Measurements from ENCODE around the gene SAE1. TPM values are rescaled to one million over a fixed set of nuclear protein-coding genes. Genes with fewer than 3 reads are reported as not detected.
A peak's percentile ranks its signal among the peaks of the same experiment; 100 is the strongest.

SAE1 gene
- total and polyA plus RNA-seq, 2 of the 4 experiments (the other 2 are of a cell fraction), result 165 to 184 TPM

DNA sequence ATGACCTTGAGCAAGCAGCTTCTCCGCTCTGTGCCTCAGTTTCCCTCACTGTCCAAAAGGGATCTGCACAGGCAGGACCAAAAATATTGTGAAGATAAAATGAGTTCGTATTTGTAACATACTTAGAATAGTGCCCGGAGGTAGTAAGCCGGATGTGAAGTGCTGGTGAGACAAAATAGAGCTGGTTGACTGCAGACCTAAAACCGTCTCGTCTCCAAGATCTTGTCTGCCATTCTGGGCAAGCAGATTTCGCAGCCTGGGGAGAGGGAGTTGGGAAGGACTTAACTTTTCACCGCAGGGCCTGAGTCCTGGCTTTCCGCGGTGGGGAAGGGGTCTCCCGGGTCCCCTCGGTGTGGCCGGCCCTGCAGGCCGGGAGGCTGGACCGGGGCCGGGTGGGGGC, 108.5 kb downstream of the SAE1 start:
- Histone ChIP-seq H3K4ac (ENCODE audit: low read depth, low read length) (peak overlapping the region; percentile 22; the same call in 1 of the 2 replicates), H2BK20ac (ENCODE audit: low read depth, low read length) (no peak overlapping the region), H4K8ac (ENCODE audit: low read depth in 2 of 2, low read length in 2 of 2) (peak overlapping the region in 1 of 2 experiments; percentile 62; a peak in 2 of 4 replicates), H3K9me1 (ENCODE audit: insufficient read depth, low read length) (peaks cover 15% of the 10 kb centered on the region), H4K5ac (ENCODE audit: low read depth, low read length) (peak overlapping the region; percentile 55; the same call in 1 of the 2 replicates), H3K56ac (ENCODE audit: extremely low read depth, insufficient read depth, low read length) (no peak overlapping the region), H3K4me1 (ENCODE audit: control insufficient read depth, insufficient read depth, low read length) (peaks cover 26% of the 10 kb centered on the region), H3K23ac (ENCODE audit: low read depth, low read length) (0 out of 2 replicates have a peak overlapping the region, but pooled peaks have one; percentile 2), H4K91ac (ENCODE audit: insufficient read depth, low read depth, low read length) (peak overlapping the region; percentile 13; the same call in 1 of the 2 replicates), H3K27me3 (ENCODE audit: control insufficient read depth, insufficient read depth, low read length) (no peaks in the 10 kb centered on the region), H3K18ac (ENCODE audit: low read depth, low read length) (peak overlapping the region; percentile 38; the same call in 1 of the 2 replicates), H3K27ac (ENCODE audit: insufficient read depth, low read length) (no peak overlapping the region), H3K4me2 (ENCODE audit: low read depth, low read length) (peak overlapping the region; percentile 78), H3K4me3 (ENCODE audit: insufficient read depth, low read depth, low read length) (peak overlapping the region; percentile 37), H3K14ac (replicated peaks; ENCODE audit: low read depth, low read length) (peak overlapping the region; percentile 64; the same call in 1 of the 2 replicates), H4K20me1 (ENCODE audit: insufficient read depth, low read length) (peaks cover 10% of the 10 kb centered on the region; the same call in 1 of the 2 replicates), H2BK15ac (ENCODE audit: low read depth, low read length) (no peak overlapping the region), H3K9ac (ENCODE audit: low read depth, low read length) (peak overlapping the region; percentile 41; the same call in 1 of the 2 replicates), H2AK5ac (ENCODE audit: low read depth, low read length) (peak overlapping the region; percentile 23; the same call in 1 of the 2 replicates), H2BK120ac (ENCODE audit: low read depth, low read length) (no peak overlapping the region; the same call in 1 of the 2 replicates), H2AK9ac (replicated peaks; ENCODE audit: low read depth, low read length, poor library complexity) (peak overlapping the region; percentile 44), H2BK5ac (ENCODE audit: low read depth, low read length, poor library complexity, severe bottlenecking) (no peak overlapping the region), H3K36me3 (ENCODE audit: control insufficient read depth, insufficient read depth, low read length) (no peaks in the 10 kb centered on the region), H3K79me1 (ENCODE audit: low read depth in 1 of 2, low read length in 2 of 2) (peaks cover 3 to 24% of the 10 kb centered on the region in 2 experiments; a peak in 2 of 4 replicates), H3K9me3 (ENCODE audit: control insufficient read depth, insufficient read depth, low read length) (no peaks in the 10 kb centered on the region), H2AFZ (replicated peaks; ENCODE audit: low read length, poor library complexity) (peak overlapping the region; percentile 53)
- ChIA-PET POLR2A (ENCODE audit: unreplicated experiment) (interaction anchor here (0.6 kb wide), 1 partner anchor 29 kb away, joined by 3 read pairs; no protein-coding TSS in a partner anchor), CTCF (no interaction called here)
- in situ Hi-C loops (cut with MboI; ENCODE audit: low sequenced_read_pairs) (no loop called here), intact Hi-C loops (cut with micrococcal nuclease) (no loop called here), dilution Hi-C loops (cut with HindIII; ENCODE audit: low sequenced_read_pairs, unreplicated experiment) (no loop called here)
- ATAC-seq (ENCODE audit: low read depth) (no peak), DNase-seq (no peak)
- no TSS peak for BruUV-seq (replicated peaks)
- WGBS, 2 experiments (ENCODE audit: extremely low coverage in 2 of 2, insufficient read length in 1 of 2), result 34% methylated on average over 4 of the region's 16 CpGs; no CpG with 5 or more reads in 1 of the 2 experiments
- TF ChIP-seq, protein P1, sequence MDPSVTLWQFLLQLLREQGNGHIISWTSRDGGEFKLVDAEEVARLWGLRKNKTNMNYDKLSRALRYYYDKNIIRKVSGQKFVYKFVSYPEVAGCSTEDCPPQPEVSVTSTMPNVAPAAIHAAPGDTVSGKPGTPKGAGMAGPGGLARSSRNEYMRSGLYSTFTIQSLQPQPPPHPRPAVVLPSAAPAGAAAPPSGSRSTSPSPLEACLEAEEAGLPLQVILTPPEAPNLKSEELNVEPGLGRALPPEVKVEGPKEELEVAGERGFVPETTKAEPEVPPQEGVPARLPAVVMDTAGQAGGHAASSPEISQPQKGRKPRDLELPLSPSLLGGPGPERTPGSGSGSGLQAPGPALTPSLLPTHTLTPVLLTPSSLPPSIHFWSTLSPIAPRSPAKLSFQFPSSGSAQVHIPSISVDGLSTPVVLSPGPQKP (IDR thresholded peaks at IDR 0.05; ENCODE audit: borderline replicate concordance, low read depth, low read length), result no peak
- TF ChIP-seq FOS (IDR thresholded peaks at IDR 0.05; ENCODE audit: low read depth, low read length) (no peak), RCOR1 (IDR thresholded peaks at IDR 0.05; ENCODE audit: insufficient replicate concordance, low read length) (no peak), BHLHE40 (IDR thresholded peaks at IDR 0.05; ENCODE audit: low read depth, low read length) (no peak), CEBPB (IDR thresholded peaks at IDR 0.05; ENCODE audit: low read depth, low read length) (no peak), MAZ (IDR thresholded peaks at IDR 0.05; ENCODE audit: borderline replicate concordance, low read depth, low read length) (no peak), POLR2A (IDR thresholded peaks at IDR 0.05; ENCODE audit: low read depth, low read length) (no peak), RAD21 (IDR thresholded peaks at IDR 0.05; ENCODE audit: low read length) (no peak)
- TF ChIP-seq, protein P2, sequence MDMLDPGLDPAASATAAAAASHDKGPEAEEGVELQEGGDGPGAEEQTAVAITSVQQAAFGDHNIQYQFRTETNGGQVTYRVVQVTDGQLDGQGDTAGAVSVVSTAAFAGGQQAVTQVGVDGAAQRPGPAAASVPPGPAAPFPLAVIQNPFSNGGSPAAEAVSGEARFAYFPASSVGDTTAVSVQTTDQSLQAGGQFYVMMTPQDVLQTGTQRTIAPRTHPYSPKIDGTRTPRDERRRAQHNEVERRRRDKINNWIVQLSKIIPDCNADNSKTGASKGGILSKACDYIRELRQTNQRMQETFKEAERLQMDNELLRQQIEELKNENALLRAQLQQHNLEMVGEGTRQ (IDR thresholded peaks at IDR 0.05; ENCODE audit: low read depth, low read length), result no peak

Measured in IMR-90 (cell line).